NCI-H2196 (cell line): ENCODE measurements around the gene PDF.
A peak's percentile ranks its signal among the peaks of the same experiment; 100 is the strongest.
"Not testable (repeated sequence)": the region's sequence is repeated elsewhere in the genome, so short reads cannot be mapped to it uniquely, and the experiment has no call there.

Experiments
- DNase-seq: peaks from one replicate; lab custom pipeline; 2025; ENCODE audit not compliant: unreplicated experiment; lab: John Stamatoyannopoulos, UW

PDF gene, protein sequence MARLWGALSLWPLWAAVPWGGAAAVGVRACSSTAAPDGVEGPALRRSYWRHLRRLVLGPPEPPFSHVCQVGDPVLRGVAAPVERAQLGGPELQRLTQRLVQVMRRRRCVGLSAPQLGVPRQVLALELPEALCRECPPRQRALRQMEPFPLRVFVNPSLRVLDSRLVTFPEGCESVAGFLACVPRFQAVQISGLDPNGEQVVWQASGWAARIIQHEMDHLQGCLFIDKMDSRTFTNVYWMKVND

DNA sequence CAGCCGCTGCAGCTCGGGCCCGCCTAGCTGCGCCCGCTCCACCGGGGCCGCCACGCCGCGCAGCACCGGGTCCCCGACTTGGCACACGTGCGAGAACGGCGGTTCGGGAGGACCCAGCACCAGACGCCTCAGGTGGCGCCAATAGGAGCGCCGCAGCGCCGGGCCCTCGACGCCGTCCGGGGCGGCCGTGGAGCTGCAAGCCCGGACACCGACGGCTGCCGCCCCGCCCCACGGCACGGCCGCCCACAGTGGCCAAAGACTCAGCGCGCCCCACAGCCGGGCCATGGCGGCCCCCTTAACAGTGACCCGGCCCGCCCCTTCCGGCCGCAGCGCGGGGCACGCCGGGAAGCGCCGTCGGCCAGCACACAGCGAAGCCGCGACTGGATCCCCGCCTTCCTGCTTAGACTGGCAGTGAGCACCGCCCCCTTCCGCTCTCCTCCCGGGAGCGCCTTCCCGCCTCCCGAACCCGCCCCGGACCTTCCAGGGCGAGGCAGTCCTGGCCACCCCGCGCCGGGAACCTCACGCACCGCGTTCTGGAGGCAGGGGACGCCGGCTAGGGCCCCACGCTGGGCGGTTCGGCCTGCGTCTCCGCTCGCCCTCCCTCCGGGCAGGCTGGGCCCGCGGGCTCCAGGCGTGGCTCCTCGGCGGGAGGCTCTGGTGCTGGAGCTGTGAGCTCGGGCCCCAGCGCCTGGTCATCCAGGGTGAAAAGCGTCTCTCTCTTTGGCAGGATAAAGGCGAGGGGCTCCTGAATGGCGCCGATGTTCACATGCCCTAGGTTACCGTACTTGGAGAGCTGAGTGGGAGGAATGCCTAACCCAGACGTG lies at the start of gene PDF:
TSS of gene PDF (minus strand) at position 303 of the 824 bp plus-strand sequence. CDS start at position 285, 18 bp downstream.
- peak; percentile 81 for DNase-seq

DNA sequence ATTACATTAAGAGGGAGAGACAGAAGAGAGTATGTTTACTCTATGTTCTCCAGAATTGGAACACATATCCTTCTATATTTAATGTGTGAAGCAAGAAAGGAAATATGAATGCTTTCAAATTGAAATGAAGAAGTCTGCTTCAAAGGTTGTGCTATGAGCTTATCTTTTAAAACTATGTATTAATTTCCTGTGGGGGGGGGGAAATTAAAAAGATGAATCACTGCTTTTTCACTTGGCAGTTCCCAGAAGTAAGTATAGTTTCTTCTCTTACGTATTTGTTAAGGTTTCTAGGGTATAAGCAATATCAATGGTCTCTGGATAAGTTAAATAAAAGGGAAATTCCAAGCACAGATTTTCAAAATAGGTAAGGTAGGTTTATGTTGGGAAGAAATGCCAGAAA lies 48.4 kb upstream of the PDF start:
- DNase-seq = no peak

DNA sequence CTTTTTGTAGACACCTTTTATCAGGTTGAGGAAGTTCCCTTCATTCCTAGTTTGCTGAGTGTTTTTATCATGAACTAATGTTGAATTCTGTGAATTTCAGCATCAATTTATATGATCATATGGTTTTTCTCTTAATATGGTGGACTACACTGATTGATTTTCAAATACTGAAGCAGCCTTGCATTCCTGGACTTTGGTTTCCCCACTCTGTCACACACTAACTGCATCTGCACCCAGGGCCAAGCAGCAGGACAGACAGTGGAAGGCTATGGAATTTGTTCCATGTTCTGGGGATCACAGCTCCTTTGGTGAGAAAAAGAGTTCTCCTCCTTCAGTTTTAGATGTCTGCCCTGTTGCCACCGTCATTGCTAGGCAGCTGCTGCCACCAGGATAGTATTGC lies 47.6 kb upstream of the PDF start:
- DNase-seq = no peak

DNA sequence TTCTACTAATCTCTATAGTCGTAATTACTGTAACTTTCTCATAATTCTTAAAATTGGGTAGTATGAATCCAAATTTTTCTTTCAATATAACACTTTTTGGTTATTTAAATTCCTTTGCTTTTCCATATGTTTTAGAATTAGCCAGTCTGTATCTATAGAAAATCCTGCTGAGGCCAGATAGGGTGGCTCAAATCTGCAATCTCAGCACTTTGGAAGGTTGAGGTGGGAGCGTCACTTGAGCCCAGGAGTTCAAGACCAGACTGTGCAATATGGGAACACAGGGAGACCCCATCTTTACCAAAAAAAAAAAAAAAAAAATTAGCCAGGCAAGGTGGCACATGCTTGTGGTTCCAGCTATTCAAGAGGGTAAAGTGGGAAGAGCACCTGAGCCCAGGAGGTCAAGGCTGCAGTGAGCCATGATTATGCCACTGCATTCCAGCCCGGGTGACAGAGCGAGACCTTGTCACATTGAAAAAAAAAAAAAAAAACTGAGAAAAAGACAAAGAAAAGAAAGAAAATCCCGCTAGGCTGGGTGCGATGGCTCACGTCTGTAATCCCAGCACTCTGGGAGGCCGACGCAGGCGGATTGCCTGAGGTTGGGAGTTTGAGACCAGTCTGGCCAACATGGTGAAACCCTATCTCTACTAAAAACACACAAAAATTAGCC lies 46.1 kb upstream of the PDF start:
- DNase-seq = no peak

DNA sequence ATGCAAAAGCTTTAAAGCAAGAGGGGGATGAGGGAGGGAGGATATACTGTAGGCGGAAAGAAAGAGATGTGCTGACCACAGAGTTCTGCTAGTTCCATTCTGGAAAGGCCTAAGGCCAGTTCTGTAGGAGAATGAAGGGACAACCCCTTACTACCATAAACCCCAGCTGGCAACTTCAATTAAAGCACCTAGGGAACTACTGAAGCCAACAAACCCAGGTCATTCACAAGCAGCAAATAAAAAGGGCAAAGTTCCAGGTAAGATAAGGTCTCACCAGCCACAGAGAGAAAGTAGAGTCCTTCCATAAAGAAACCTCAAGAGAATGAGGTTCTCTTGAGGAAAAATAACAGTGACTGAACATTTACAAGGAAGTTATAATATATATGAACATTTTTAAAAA lies 42.6 kb upstream of the PDF start:
- no peak for DNase-seq

DNA sequence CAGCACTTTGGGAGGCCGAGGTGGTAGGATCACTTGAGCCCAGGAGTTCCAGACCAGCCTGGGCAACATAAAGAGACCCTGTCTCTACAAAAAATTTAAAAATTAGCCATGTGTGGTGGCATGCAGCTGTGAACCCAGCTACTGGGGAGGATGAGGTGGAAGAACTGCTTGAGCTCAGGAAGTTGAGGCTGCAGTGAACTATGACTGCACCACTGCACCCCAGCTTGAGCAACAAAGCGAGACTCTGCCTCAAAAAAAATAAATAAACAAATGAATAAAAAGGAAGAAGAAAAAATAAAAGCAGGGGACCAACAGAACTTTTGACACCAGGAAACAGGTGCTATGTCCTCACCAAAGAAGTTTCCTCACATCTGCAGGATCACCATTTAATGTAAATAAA lies 41.2 kb upstream of the PDF start:
- DNase-seq = no peak

DNA sequence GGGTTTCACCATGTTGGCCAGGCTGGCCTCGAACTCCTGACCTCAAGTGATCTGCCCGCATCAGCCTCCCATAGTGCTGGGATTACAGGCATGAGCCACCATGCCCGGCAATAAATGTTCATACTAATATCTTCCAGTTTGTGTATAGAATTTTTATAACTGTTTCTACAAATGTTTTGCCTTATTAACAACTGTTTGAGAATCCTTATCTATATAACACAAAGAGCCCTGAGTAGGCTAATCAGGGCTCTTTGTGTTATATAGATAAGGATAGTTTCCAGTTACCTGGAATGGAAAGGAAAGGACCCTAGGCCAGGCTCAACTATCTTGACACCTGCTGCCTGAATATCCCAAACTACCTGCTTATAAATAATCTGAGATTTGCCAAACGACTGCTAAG lies 38.5 kb upstream of the PDF start:
- no peak for DNase-seq

DNA sequence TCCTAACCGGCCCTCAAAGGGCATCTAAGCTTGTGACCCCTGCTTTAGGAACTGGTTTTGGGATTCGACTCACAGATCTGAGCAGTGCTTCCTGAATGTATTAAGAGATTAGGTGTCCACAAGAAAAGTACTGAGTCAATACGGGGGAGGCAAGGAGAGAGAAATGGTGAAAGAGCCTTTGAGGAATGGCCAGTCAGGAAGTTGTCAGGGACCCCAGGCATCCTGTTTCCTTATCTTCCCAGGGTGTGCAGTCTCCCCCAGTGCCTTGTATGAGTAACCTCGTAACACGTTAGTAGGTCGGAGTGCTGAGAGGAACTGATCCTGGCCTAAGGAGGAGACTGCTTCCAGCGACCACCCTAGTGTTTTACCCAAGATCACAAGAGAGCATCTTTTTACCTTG lies 37.6 kb upstream of the PDF start:
- no peak for DNase-seq

DNA sequence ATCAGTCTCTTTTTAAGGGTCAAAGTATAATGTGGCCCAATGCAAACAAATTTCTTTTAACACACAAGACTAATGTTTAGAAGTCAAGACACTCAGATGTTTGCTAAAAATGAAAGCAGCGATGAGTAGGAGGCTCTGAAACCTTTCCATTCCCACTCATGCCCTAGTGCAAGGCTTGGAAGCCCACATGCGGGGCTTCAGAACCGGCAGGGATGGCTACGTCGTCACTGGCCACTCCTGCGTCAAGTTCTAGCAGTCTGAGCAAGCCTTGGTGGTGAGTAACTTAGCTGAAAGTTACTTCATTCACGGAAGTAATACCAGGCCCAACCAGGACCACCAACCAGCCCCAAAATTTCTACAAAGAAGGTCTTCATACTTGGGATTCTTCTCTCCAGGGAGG lies 36.0 kb upstream of the PDF start:
- no peak for DNase-seq

DNA sequence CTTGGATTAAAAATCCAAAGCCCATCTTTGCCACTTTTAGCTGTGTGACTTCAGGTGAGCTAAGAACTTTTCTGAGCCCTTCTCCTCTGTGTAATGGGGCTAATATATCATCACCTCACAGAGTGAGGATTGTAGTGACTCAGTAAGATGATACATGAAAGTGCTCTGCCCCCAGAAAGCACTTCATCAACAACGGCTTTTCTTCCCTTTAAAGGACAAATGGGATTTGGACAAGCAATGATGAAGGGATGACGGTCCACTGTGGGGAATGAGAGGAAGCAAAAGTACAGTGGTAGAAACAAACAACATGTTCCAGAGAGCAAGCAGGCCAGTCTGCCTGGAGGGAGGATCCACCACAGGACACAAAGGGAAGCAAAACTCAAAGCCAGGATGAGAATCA lies 35.5 kb upstream of the PDF start:
- DNase-seq = no peak

DNA sequence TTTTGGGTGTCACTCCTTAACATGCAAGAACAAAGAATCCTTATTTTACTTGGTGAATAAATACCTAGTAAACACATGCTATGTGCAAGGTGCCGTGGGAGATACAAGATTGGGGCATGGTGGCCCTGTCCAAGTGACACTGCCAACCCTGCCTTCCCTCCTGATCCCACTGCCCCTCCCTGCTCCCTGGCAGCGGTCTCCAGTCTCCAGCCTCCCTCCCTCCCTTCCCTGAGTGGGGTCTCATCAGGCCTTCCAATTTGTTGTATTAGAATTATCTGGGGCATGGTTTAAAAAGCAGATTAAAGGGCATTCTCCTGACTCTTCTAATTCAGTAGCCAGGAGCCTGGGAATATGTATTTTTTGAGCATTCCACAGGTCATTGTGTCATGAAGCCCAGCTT lies 33.7 kb upstream of the PDF start:
- DNase-seq = no peak

DNA sequence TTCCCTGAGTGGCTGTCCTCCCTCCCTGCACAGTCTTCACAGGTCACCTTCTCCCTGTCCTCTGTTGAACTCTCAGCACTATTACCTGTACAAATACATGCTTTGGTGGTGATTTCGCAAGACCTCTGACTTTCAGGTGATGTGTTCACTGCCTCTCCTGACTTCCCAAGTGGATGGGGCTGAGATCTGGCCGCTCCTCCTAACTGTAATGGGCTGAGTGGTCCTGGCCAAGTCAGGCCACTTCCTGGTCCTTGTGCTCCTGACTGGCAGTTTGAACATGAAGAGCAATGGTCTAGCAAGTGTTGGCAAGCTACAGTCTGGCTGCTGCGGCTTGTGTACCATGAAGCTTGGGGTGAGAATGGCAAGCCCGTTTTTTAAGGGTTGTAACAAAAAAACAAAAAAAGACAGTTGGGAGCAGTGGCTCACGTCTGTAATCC lies 32.9 kb upstream of the PDF start:
- DNase-seq = no peak

DNA sequence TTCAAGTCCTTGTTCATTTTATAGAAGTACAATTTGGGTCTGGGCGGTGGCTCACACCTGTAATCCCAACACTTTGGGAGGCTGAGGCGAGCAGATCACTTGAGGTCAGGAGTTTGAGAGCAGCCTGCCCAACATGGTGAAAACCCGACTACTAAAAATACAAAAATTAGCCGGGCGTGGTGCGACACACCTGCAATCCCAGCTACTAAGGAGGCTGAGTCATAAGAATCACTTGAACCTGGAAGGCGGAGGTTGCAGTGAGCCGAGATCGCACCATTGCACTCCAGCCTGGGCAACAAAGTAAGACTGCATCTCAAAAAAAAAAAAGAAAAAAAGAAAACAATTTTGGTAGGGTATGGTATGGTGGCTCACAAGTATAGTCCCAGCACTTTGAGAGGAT lies 29.7 kb upstream of the PDF start:
- not testable (repeated sequence) for DNase-seq

DNA sequence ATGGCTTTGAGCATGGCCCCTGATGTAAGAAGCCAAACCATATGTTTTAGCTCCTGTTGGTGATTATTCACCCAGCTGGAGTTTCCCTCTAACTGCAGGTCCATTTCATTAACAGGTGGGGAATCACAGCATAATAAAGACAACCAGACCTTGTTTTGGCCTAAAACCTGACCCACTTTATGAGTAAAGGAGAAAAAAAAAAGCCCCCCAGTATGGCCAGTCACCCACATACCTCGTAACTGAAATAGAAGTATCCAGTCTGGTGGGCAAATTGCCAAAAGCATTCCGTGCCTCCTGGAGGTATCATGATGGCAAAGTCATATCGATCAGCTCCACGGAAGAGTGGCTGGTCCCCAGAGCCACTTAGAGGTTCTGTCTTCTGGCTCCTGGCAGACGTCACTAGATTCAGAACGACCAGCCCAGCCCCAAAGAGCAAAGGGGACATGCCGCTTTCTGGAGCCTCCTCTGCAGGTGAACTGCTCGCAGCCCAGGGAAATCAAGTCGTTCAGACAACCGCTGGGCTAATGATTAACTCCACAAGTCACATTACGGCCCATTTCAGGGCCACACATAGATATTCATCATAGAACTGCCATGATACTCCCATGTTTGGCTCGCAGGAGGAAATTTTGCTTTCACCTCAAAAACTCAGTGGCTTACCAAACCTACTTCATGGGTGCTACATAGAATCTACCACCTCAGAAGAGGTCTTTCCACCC lies 21.1 kb upstream of the PDF start, which contains the start of gene TMED6:
TSS of gene TMED6 (minus strand) at position 478 of the 719 bp plus-strand sequence. CDS start at position 445, 33 bp downstream.
- DNase-seq = no peak

DNA sequence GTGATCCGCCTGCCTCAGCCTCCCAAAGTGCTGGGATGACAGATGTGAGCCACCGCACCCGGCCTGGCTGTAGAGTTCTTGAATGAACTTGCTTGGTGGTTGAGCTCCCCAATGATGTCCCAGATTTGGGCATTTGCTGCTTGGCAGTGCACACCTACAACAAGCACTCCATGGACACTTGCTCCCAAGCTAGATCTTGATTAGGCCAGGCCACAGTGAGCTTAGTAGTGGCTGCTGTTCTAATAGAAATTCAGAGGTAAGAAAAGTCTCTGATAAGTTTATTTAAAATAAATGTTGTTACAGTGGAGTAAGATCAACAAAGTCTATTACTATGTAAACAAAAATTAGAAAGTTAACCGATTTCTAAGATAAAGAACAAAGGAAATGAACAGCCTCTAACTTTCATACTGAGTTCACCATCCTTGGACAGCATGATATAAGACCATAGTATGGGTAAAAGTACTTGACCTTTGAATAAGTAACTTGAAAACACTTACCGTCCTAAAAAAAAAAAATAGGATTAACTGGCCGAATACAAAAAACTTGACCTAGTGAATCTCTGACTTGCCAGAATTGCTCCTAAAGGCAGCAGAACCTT lies 20.2 kb upstream of the PDF start:
- no peak for DNase-seq

DNA sequence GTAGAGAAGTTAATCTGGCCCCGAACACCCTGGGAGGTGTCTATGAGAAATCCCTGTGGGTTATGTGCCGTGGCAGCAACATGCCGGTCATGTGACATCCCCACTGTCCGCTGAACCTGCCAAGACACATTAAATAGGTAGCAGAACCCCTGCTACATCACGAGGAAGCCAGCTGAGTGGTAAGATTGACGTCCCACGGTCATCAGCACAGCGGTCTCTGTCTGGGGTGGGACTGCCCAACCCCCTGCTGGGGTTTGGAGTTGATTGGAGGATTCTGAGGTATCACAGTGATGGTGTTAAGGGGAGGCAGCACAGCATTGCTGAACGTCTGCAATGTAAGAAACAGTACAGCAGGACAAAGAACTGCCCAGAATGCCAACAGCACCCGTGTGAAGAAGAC lies 19.1 kb upstream of the PDF start:
- no peak for DNase-seq

DNA sequence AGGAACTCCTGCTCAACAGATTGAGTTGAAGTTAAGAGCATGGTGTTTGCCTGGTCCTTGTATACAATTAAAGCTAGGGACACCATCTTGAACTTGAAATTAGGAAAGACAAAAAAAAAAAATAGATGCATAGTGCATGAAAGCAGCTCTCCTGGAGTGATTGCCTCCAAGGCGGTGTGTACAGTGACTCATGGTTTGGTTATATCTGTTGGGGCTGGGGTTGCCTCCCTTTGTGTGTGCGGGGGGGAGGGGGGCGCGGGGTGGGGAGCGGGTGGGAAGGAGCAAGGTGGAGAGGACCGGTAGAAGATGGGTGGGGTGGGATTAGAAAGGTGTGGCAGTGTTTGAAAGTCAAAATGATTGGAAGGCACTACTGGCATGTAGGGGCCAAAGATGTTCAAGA lies 17.8 kb upstream of the PDF start:
- no peak for DNase-seq

DNA sequence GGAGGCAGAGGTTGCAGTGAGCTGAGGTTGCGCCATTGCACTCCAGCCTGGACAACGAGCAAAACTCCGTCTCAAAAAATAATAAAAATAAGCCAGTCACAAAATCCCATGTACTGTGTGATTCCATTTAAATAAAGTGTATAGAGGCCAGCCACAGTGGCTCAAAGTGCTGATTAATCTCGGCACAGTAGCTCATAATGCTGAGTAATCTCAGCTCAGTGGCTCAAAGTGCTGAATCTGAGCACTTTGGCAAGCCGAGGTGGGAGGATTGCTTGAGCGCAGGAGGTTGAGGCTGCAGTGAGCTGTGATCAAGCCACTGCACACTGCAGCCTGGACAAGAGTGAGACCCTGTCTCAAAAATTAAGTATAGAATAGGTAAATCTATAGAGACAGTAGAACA lies 16.3 kb upstream of the PDF start:
- DNase-seq = no peak

DNA sequence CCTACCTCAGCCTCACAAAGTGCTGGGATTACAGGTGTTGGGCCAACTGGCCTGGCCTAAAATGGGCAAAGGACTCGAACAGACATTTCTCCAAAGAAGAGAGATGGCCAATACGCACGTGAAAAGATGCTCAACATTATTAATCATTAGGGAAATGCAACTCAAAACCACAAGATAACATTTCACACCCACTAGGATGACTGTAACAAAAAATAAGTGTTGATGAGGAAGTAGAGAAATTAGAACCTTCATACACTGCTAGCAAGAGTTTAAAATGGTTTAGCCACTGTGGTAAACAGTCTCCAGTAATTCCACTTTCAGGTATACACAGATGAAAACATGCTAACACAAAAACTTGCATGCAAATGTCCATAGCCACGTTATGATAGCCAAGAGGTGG lies 15.5 kb upstream of the PDF start:
- no peak for DNase-seq

DNA sequence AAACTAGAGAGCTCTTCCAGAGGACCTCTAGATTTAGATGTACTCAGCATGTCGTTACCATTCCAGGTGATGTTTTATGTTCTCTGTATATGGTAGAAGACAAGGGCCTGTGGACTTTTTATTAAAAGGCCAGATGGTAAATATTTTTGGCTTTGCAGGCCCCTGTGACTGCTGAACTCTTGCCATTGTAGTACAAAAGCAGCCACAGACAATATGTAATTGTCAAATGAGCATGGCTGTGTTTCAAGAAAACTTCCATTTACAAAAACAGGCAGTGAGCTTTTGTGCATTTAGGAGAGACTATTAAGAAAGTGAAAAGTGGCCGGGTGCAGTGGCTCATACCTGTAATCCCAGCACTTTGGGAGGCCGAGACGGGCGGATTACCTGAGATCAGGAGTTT lies 13.8 kb upstream of the PDF start:
- DNase-seq = no peak

DNA sequence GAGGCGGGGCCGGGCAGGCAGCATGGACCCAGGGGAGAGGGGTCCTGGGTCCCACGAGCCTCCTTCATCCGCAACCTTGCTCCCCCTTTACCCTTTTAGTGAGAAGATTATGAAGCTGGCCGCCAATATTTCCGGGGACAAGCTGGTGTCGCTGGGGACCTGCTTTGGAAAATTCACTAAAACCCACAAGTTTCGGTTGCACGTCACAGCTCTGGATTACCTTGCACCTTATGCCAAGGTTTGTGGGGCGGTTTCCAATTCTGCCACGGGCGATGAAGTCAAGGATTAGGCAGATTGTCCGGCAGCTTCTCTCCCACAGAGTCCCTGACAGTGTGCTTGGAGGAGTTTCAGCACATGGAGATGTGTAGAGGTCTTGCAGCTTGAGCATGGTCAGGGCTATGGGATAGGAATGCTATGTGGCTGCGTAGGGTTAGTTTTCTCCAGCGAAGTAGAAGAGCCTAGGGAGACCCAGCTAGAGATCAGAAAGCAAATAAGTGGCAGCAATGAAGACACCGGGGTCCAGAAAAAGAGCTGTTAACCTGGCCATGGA lies 9.8 kb upstream of the PDF start:
- DNase-seq = no peak
